Brain microvascular endothelial cell (primary cell): ENCODE data around the gene STAC3.

Experiments
- DNase-seq: peaks from one replicate; pipeline ENCODE4 v3.0.0-alpha.2; 2020
- H3K27ac ChIP-seq: fragments of 250-450 bp; sonication (Bioruptor Pico); 2 replicates; pipeline ENCODE4 v1.5.1; 2020; ENCODE audit warnings: mild to moderate bottlenecking, moderate library complexity
- H3K27me3 ChIP-seq: fragments of 250-450 bp; sonication (Bioruptor Pico); replicated peaks from 2 replicates; pipeline ENCODE4 v1.5.1; 2020; ENCODE audit warnings: mild to moderate bottlenecking
- H3K36me3 ChIP-seq: fragments of 250-450 bp; sonication (Bioruptor Pico); replicated peaks from 2 replicates; pipeline ENCODE4 v1.5.1; 2020; ENCODE audit warnings: mild to moderate bottlenecking
- H3K4me3 ChIP-seq: 2 replicates; pipeline ENCODE4 v1.5.1; 2011; ENCODE audit warnings: low read depth, mild to moderate bottlenecking, control low read depth, low read length, moderate library complexity
- in situ Hi-C: cut with HindIII; loops from 2 replicates; pipeline ENCODE4 v1.10.0; 2017; ENCODE audit warnings: low sequenced_read_pairs, low pct_ligation_motif_present
- TF ChIP-seq, protein P1 (sequence below): IDR thresholded peaks from 2 replicates; pipeline ENCODE4 v1.5.1; 2011; ENCODE audit warnings: low read depth, mild to moderate bottlenecking, moderate library complexity, low read length, control low read depth, inconsistent platforms; ENCODE audit errors: missing control alignments

Gene STAC3

GRCh38 chr12:57205931-57206330, 45.1 kb downstream of the STAC3 start:
- in situ Hi-C loops = no loop called here
- Histone ChIP-seq H3K36me3 (peaks cover 87% of the 10 kb centered on the region), H3K27ac (no peak overlapping the region), H3K4me3 (no peak overlapping the region), H3K27me3 (no peaks in the 10 kb centered on the region)
- TF ChIP-seq, protein P1, sequence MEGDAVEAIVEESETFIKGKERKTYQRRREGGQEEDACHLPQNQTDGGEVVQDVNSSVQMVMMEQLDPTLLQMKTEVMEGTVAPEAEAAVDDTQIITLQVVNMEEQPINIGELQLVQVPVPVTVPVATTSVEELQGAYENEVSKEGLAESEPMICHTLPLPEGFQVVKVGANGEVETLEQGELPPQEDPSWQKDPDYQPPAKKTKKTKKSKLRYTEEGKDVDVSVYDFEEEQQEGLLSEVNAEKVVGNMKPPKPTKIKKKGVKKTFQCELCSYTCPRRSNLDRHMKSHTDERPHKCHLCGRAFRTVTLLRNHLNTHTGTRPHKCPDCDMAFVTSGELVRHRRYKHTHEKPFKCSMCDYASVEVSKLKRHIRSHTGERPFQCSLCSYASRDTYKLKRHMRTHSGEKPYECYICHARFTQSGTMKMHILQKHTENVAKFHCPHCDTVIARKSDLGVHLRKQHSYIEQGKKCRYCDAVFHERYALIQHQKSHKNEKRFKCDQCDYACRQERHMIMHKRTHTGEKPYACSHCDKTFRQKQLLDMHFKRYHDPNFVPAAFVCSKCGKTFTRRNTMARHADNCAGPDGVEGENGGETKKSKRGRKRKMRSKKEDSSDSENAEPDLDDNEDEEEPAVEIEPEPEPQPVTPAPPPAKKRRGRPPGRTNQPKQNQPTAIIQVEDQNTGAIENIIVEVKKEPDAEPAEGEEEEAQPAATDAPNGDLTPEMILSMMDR = no peak
- no peak for DNase-seq

DNA sequence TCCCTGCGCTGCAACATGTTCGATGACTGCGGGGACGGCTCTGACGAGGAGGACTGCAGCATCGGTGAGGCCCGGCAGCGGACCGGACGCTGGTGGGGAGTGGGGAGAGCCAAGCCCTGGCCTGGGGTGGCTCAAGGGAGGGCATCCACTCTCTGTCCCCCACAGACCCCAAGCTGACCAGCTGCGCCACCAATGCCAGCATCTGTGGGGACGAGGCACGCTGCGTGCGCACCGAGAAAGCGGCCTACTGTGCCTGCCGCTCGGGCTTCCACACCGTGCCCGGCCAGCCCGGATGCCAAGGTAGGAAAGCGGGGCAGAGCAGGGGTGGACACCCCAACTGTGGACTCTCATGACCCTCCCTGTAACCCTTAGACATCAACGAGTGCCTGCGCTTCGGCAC, 45.8 kb downstream of the STAC3 start:
- Histone ChIP-seq H3K27ac (no peak overlapping the region), H3K36me3 (peaks cover 86% of the 10 kb centered on the region), H3K4me3 (no peak overlapping the region), H3K27me3 (no peaks in the 10 kb centered on the region)
- DNase-seq = no peak
- in situ Hi-C loops = no loop called here
- TF ChIP-seq, protein P1 = no peak

- TF ChIP-seq, protein P1 = no peak
- H3K36me3 ChIP-seq = peaks cover 88% of the 10 kb centered on the region
- H3K27ac ChIP-seq = no peak overlapping the region
- no peak for DNase-seq
- in situ Hi-C loops = no loop called here
- no peak overlapping the region for H3K4me3 ChIP-seq
- H3K27me3 ChIP-seq = no peaks in the 10 kb centered on the region
Observed at GRCh38 chr12:57204454-57204853, 46.5 kb downstream of the STAC3 start.

- H3K36me3 ChIP-seq = peaks cover 88% of the 10 kb centered on the region
- no peak overlapping the region for H3K4me3 ChIP-seq
- DNase-seq = no peak
- no peak overlapping the region for H3K27ac ChIP-seq
- H3K27me3 ChIP-seq = no peaks in the 10 kb centered on the region
- in situ Hi-C loops = no loop called here
- TF ChIP-seq, protein P1 = no peak
Observed at GRCh38 chr12:57203791-57204190, 47.2 kb downstream of the STAC3 start.

- in situ Hi-C loops = no loop called here
- TF ChIP-seq, protein P1 = no peak
- Histone ChIP-seq H3K36me3 (peaks cover 89% of the 10 kb centered on the region), H3K27me3 (no peaks in the 10 kb centered on the region), H3K4me3 (no peak overlapping the region), H3K27ac (no peak overlapping the region)
- no peak for DNase-seq
Observed at GRCh38 chr12:57203201-57203600, 47.8 kb downstream of the STAC3 start.

DNA sequence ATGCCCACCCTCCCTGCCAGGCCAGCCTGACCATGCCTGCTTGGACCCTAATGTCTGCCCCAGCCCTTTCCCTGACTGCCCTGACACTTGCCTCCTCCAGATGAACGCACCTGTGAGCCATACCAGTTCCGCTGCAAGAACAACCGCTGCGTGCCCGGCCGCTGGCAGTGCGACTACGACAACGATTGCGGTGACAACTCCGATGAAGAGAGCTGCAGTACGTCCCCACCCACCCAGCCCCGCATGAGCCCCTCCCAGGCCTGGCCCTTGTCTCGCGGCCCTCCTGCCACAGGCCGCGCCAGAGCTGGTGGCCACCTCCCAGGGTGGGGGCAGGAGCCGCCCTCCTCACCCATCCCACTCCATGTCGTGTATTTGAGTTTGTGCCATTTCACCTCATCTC, 48.7 kb downstream of the STAC3 start:
- Histone ChIP-seq H3K27ac (no peak overlapping the region), H3K4me3 (no peak overlapping the region), H3K36me3 (peaks cover 90% of the 10 kb centered on the region), H3K27me3 (no peaks in the 10 kb centered on the region)
- DNase-seq = no peak
- TF ChIP-seq, protein P1 = no peak
- in situ Hi-C loops = no loop called here
